CD8-positive, alpha-beta memory T cell (primary cell): ENCODE data around the gene RAB20. TPM values are rescaled to one million over a fixed set of nuclear protein-coding genes. Genes with fewer than 3 reads are reported as not detected.
A peak's percentile ranks its signal among the peaks of the same experiment; 100 is the strongest.
"Not testable (repeated sequence)": the region's sequence is repeated elsewhere in the genome, so short reads cannot be mapped to it uniquely, and the experiment has no call there.

Experiments
- CTCF ChIA-PET: fragments of 350-600 bp; sonication (Branson Sonifier 250); formaldehyde crosslinking; loops from one replicate; lab custom pipeline; 2021; ENCODE audit warnings: antibody characterized with exemption; lab: Charles Lee
- POLR2A ChIA-PET: fragments of 350-600 bp; sonication (Branson Sonifier 250); formaldehyde crosslinking; loops from one replicate; lab custom pipeline; 2021; ENCODE audit warnings: antibody characterized with exemption; lab: Charles Lee
- DNase-seq, 5 donors: peaks; one replicate each; pipeline versions ENCODE4 v3.0.0 to v3.0.0-alpha.2; 2020 to 2022; ENCODE audit warnings: mixed read lengths in 1 of 5
- H3K27ac ChIP-seq: one replicate; pipeline ENCODE4 v1.7.0; 2013; ENCODE audit warnings: low read depth, mild to moderate bottlenecking, low read length, moderate library complexity
- H3K27me3 ChIP-seq: 2 replicates; pipeline ENCODE4 v1.7.0; 2013; ENCODE audit warnings: low read length, mild to moderate bottlenecking; ENCODE audit not compliant: insufficient read depth, poor library complexity, severe bottlenecking
- H3K36me3 ChIP-seq: 2 replicates; pipeline ENCODE4 v1.7.0; 2013; ENCODE audit warnings: mild to moderate bottlenecking, low read length, moderate library complexity; ENCODE audit not compliant: insufficient read depth
- H3K4me1 ChIP-seq: 2 replicates; pipeline ENCODE4 v1.7.0; 2013; ENCODE audit warnings: mild to moderate bottlenecking, low read length, moderate library complexity; ENCODE audit not compliant: insufficient read depth
- H3K4me3 ChIP-seq: 2 replicates; pipeline ENCODE4 v1.7.0; 2013; ENCODE audit warnings: mild to moderate bottlenecking, low read length
- H3K9me3 ChIP-seq: 2 replicates; pipeline ENCODE4 v1.7.0; 2013; ENCODE audit warnings: mild to moderate bottlenecking, low read length
- H3K27ac Mint-ChIP-seq, 8 donors: one replicate each; pipeline ENCODE4 v1.8.0; 2020 to 2021; ENCODE audit warnings: mixed read lengths in 8 of 8, mild to moderate bottlenecking in 6 of 8, inconsistent platforms in 3 of 8, moderate library complexity in 3 of 8
- H3K27me3 Mint-ChIP-seq, 2 donors: one replicate each; pipeline ENCODE4 v1.8.0; 2020 to 2021; ENCODE audit warnings: mixed read lengths in 2 of 2, mild to moderate bottlenecking in 1 of 2, moderate library complexity in 1 of 2
- H3K36me3 Mint-ChIP-seq, 3 donors: one replicate each; pipeline ENCODE4 v1.8.0; 2020 to 2021; ENCODE audit warnings: mixed read lengths in 3 of 3, inconsistent platforms in 1 of 3, mild to moderate bottlenecking in 1 of 3
- H3K4me1 Mint-ChIP-seq, 3 donors: one replicate each; pipeline ENCODE4 v1.8.0; 2020 to 2021; ENCODE audit warnings: mixed read lengths in 3 of 3, inconsistent platforms in 1 of 3, mild to moderate bottlenecking in 1 of 3
- H3K4me3 Mint-ChIP-seq, 7 donors: one replicate each; pipeline ENCODE4 v1.8.0; 2020 to 2021; ENCODE audit warnings: mixed read lengths in 7 of 7, mild to moderate bottlenecking in 6 of 7, moderate library complexity in 4 of 7, inconsistent platforms in 2 of 7
- H3K9me3 Mint-ChIP-seq, 5 donors: one replicate each; pipeline ENCODE4 v1.8.0; 2020 to 2022; ENCODE audit warnings: mixed read lengths in 5 of 5, mild to moderate bottlenecking in 3 of 5, moderate library complexity in 2 of 5, inconsistent platforms in 1 of 5
- polyA plus RNA-seq: library from polyadenylated mRNA; unstranded; fragments of 300-500 nt; fragmentation: Illumina TruSeq; gene quantifications from one replicate; pipeline ENCODE4 v1.2.3, GENCODE V29; 2021
- total RNA-seq, 2 experiments: library from RNA; stranded (reverse); gene quantifications; one replicate each; pipeline ENCODE4 v1.2.3, GENCODE V29; 2021

The RAB20 gene, protein sequence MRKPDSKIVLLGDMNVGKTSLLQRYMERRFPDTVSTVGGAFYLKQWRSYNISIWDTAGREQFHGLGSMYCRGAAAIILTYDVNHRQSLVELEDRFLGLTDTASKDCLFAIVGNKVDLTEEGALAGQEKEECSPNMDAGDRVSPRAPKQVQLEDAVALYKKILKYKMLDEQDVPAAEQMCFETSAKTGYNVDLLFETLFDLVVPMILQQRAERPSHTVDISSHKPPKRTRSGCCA
- total RNA-seq (1 to 10 TPM in 1 of 2 experiments, under 1 TPM in 1; 0.84 to 1.2 TPM), polyA plus RNA-seq (2.7 TPM)

DNA sequence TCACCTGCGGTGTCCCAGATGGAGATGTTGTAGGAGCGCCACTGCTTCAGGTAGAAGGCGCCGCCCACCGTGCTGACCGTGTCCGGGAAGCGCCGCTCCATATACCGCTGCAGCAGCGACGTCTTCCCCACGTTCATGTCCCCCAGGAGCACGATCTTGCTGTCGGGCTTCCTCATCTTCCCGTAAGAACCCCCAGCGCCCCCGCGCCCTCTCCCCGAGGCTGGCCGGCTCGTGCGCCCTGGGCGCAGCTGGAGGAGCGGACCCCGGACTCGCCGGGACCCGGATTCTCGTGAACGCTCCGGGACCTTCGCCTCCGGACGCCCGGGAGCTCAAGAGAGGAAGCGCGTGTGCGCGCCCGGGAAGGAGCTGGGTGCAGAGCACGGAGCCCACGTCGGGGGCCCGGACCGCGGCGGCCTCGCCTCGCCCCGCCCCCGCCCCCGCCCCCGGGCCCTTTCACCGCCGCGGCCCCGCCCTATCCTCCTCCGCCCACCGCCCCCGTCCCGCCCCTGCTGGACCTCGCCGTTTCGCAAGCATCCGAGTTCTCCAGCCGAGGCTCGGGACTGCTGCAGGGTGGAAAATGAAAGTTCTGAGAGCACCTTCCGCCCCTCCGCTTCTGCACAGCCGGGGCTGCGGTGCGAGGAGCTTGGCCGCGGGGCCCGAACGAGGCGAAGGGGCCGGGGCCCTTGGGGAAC is at the start of gene RAB20:
TSS of gene RAB20 (minus strand) at position 379 of the 692 bp plus-strand sequence. CDS start at position 176, 203 bp downstream.
- H3K27me3 Mint-ChIP-seq, result peaks cover 0 to 3% of the 10 kb centered on the region in 2 donors
- CTCF ChIA-PET, result interaction anchor here (0.9 to 1.6 kb wide), 2 partner anchors 32 to 106 kb away, joined by 3 read pairs; no protein-coding TSS in a partner anchor
- no peaks in the 10 kb centered on the region for H3K9me3 ChIP-seq
- peaks cover 0 to 5% (median 0%) of the 10 kb centered on the region in 3 donors for H3K36me3 Mint-ChIP-seq
- no peaks in the 10 kb centered on the region for H3K36me3 ChIP-seq
- POLR2A ChIA-PET, result interaction anchor here (0.5 kb wide), 1 partner anchor 261 kb away, joined by 4 read pairs; no protein-coding TSS in a partner anchor
- peak; percentile 28 to 59 (median 43) for DNase-seq
- peaks cover 9% of the 10 kb centered on the region for H3K4me1 ChIP-seq
- peaks cover 15 to 34% (median 23%) of the 10 kb centered on the region in 3 donors for H3K4me1 Mint-ChIP-seq
- peak within 1 kb of the TSS; percentile 74 for H3K4me3 ChIP-seq
- H3K4me3 Mint-ChIP-seq, result peak within 1 kb of the TSS; percentile 94 to 99 (median 96)
- peak within 1 kb of the TSS; percentile 54 for H3K27ac ChIP-seq
- peak within 1 kb of the TSS; percentile 42 to 93 (median 88) for H3K27ac Mint-ChIP-seq
- peaks cover 0 to 2% (median 0%) of the 10 kb centered on the region in 5 donors for H3K9me3 Mint-ChIP-seq
- H3K27me3 ChIP-seq, result no peaks in the 10 kb centered on the region

DNA sequence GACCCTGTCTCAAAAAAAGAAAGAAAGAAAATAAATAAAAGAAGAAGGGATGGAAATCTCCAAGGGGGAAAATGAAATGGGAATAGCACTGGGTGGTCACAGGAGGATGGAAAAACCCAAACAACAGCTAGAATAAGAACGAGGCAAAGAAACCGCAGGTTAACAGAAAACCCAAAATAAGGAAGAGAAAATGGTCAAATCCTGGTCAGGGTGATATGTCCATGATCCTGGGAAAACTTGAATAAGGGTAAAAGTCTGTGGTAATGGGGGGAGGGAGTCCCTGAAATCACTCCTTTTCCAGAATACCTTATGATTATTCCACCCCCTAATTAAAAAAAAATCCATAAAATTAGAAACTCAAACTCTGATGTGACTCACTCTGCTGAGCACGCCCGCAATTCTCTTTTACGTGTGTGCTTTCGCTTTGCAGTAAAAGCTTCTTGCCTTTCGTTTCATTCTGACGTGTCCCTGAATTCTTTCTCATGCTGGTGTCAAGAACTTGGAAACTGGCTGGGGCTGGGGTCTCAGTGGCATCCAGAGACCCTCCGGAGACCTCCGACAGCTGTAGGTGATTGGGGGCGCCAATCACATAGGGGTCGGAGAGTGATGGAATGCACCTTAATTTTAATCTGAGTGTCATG is 49.6 kb upstream of the RAB20 start:
- no peaks in the 10 kb centered on the region for H3K27me3 ChIP-seq

DNA sequence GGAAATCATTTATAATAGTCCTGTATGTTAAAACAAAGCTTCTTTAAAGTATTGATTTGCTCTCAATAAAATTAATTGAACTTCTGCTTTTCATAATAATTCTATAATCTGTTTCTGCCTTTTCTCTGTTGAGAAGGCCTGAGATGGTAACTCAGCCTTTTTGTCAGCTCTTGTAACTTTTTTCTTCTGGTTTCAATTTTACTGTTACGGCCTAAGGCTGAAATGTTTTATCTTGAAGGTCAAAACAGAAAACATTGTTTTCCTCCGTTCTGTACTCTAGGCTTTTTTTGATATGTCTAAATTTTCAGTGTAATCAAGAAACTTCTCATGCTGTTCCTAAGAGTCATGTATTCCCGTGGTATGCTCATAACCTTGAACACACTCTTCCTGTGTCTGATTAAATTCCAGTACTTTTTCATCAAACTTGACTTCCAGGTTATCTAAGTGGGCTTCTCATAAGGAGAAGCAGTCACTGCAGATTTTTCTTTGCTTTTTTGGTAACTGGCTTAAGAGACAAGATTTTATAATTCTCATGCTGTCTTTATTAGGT is 46.2 kb upstream of the RAB20 start:
- CTCF ChIA-PET, result no interaction called here
- Mint-ChIP-seq H3K36me3 (no peaks in the 10 kb centered on the region), H3K4me3 (no peak overlapping the region), H3K27ac (peak overlapping the region in 1 of 8 donors; percentile 38), H3K9me3 (no peaks in the 10 kb centered on the region), H3K27me3 (peaks cover 1 to 3% of the 10 kb centered on the region in 2 donors), H3K4me1 (peaks cover 3 to 12% (median 8%) of the 10 kb centered on the region in 3 donors)
- DNase-seq, result no peak
- Histone ChIP-seq H3K9me3 (no peaks in the 10 kb centered on the region), H3K4me3 (no peak overlapping the region), H3K36me3 (no peaks in the 10 kb centered on the region), H3K4me1 (no peaks in the 10 kb centered on the region), H3K27me3 (no peaks in the 10 kb centered on the region), H3K27ac (no peak overlapping the region)
- POLR2A ChIA-PET, result no interaction called here

More for the DNA sequence above, 49.6 kb upstream of the RAB20 start:
- Mint-ChIP-seq H3K9me3 (no peaks in the 10 kb centered on the region), H3K27me3 (peaks cover 0 to 1% of the 10 kb centered on the region in 2 donors), H3K4me3 (peak overlapping the region; percentile 59 to 87 (median 72)), H3K4me1 (peaks cover 11 to 19% (median 13%) of the 10 kb centered on the region in 3 donors), H3K36me3 (peaks cover 0 to 5% (median 0%) of the 10 kb centered on the region in 3 donors), H3K27ac (peak overlapping the region; percentile 13 to 90 (median 40))
- Histone ChIP-seq H3K4me1 (peaks cover 5% of the 10 kb centered on the region), H3K36me3 (no peaks in the 10 kb centered on the region), H3K27ac (no peak overlapping the region), H3K4me3 (no peak overlapping the region), H3K9me3 (no peaks in the 10 kb centered on the region)
- POLR2A ChIA-PET, result no interaction called here
- CTCF ChIA-PET, result interaction anchor here (1.2 kb wide), 1 partner anchor 18 kb away, joined by 3 read pairs; no protein-coding TSS in a partner anchor
- no peak for DNase-seq

DNA sequence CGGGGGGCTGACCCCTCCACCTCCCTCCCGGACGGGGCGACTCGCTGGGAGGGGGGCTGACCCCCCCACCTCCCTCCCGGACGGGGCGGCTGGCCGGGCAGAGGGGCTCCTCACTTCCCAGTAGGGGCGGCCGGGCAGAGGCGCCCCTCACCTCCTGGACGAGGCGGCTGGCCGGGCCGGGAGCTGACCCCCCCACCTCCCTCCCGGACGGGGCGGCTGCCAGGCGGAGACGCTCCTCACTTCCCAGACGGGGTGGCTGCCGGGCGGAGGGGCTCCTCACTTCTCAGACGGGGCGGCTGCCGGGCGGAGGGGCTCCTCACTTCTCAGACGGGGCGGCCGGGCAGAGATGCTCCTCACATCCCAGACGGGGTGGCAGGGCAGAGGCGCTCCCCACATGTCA is 44.8 kb upstream of the RAB20 start:
- H3K27ac Mint-ChIP-seq, H3K4me3 ChIP-seq, CTCF ChIA-PET, H3K36me3 ChIP-seq, H3K27ac ChIP-seq, H3K36me3 Mint-ChIP-seq, H3K9me3 ChIP-seq, H3K27me3 Mint-ChIP-seq, H3K4me1 Mint-ChIP-seq, H3K27me3 ChIP-seq, H3K4me1 ChIP-seq, H3K9me3 Mint-ChIP-seq, POLR2A ChIA-PET, H3K4me3 Mint-ChIP-seq, DNase-seq: not testable (repeated sequence)

DNA sequence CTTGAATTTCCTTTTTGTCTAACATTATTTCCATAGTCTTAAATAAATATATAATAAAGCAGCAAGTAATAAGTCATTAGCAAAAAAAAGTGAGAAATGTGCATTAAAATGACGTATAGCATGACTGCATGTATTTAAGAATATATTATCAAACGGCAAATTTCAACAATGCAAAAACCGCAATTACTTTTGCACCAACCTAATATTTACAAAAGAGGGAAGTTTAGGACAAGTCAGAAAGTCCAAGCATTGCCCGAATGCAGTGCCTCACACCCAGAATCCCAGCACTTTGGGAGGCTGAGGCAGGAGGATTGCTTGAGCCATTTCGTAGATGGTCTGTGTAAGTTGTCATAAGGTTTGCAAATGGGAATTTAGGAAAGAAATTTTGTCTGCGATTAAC is 43.6 kb upstream of the RAB20 start:
- CTCF ChIA-PET, result no interaction called here
- DNase-seq, result no peak
- Mint-ChIP-seq H3K9me3 (no peaks in the 10 kb centered on the region), H3K4me3 (no peak overlapping the region), H3K27ac (no peak overlapping the region), H3K36me3 (no peaks in the 10 kb centered on the region), H3K27me3 (peaks cover 3 to 14% of the 10 kb centered on the region in 2 donors), H3K4me1 (no peaks in the 10 kb centered on the region)
- H3K27ac ChIP-seq, result no peak overlapping the region
- H3K36me3 ChIP-seq, result no peaks in the 10 kb centered on the region
- H3K4me1 ChIP-seq, result no peaks in the 10 kb centered on the region
- H3K4me3 ChIP-seq, result no peak overlapping the region
- no peaks in the 10 kb centered on the region for H3K9me3 ChIP-seq
- POLR2A ChIA-PET, result no interaction called here
- no peaks in the 10 kb centered on the region for H3K27me3 ChIP-seq

DNA sequence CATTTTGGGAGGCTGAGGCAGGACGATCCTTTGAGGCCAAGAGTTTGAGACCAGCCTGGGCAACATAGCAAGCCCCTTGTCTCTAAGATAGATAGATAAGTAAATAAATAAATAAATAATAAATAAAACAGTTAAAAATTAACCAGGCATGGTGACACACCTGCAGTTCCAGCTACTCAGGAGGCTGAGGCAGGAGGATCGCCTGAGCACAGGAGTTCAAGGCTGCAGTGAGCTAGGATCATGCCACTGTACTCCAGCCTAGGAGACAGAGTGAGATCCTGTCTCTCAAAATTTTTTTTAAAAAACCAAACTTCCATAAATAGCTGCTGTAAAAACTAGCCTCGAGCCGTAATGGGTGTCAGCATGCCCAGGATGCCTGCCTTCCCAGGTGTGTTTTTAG is 39.5 kb upstream of the RAB20 start:
- H3K4me3 Mint-ChIP-seq, result no peak overlapping the region
- no peaks in the 10 kb centered on the region for H3K4me1 ChIP-seq
- POLR2A ChIA-PET, result no interaction called here
- no peaks in the 10 kb centered on the region for H3K9me3 Mint-ChIP-seq
- H3K9me3 ChIP-seq, result no peaks in the 10 kb centered on the region
- CTCF ChIA-PET, result no interaction called here
- peaks cover 2 to 14% of the 10 kb centered on the region in 2 donors for H3K27me3 Mint-ChIP-seq
- H3K4me3 ChIP-seq, result no peak overlapping the region
- no peaks in the 10 kb centered on the region for H3K36me3 Mint-ChIP-seq
- H3K4me1 Mint-ChIP-seq, result no peaks in the 10 kb centered on the region
- no peak for DNase-seq
- no peaks in the 10 kb centered on the region for H3K27me3 ChIP-seq
- H3K36me3 ChIP-seq, result no peaks in the 10 kb centered on the region
- H3K27ac Mint-ChIP-seq, result no peak overlapping the region
- H3K27ac ChIP-seq, result no peak overlapping the region

DNA sequence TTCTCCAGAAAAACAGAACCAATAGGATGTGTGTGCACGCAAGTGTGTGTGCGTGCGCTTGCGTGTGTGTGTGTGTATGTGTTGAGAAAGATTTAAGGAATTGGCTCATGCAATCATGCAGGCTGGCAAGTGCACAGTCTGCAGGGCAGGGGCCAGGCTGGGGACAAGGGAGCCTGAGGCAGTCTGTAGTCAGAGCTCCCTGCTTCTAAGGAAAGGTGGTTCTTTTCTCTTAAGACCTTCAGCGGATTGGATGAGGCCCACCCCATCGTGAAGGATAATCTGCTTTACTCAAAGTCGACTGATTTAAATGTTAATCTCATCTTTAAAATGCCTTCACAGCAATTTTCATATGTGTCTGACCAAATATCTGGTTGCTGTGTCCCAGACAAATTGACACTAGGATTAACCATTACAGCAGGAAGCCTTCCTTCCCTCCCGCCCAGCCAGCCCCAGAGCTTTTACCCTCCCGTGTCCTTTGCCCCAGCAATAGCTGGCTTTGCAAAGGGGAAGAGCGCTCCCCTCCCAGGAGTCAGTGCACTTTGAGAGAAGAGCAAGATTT is 38.8 kb upstream of the RAB20 start:
- H3K4me3 ChIP-seq, result no peak overlapping the region
- POLR2A ChIA-PET, result no interaction called here
- no peak overlapping the region for H3K4me3 Mint-ChIP-seq
- peak overlapping the region in 1 of 8 donors; percentile 93 for H3K27ac Mint-ChIP-seq
- no peaks in the 10 kb centered on the region for H3K36me3 ChIP-seq
- CTCF ChIA-PET, result no interaction called here
- H3K9me3 Mint-ChIP-seq, result no peaks in the 10 kb centered on the region
- H3K36me3 Mint-ChIP-seq, result no peaks in the 10 kb centered on the region
- no peaks in the 10 kb centered on the region for H3K4me1 Mint-ChIP-seq
- no peaks in the 10 kb centered on the region for H3K9me3 ChIP-seq
- no peak overlapping the region for H3K27ac ChIP-seq
- H3K4me1 ChIP-seq, result no peaks in the 10 kb centered on the region
- no peak for DNase-seq
- no peaks in the 10 kb centered on the region for H3K27me3 ChIP-seq
- H3K27me3 Mint-ChIP-seq, result peaks cover 2 to 14% of the 10 kb centered on the region in 2 donors
